Duodenal mucosa (tissue), 2 donors: ENCODE results near the gene NDUFV1.
"Not testable (repeated sequence)": the region's sequence is repeated elsewhere in the genome, so short reads cannot be mapped to it uniquely, and the experiment has no call there.

ENCODE experiments used
- H3K27ac ChIP-seq: one replicate; pipeline ENCODE4 v1.7.0; 2013; ENCODE audit warnings: low read depth, low read length
- H3K27me3 ChIP-seq, 2 donors: one replicate each; pipeline ENCODE4 v1.7.0; 2013; ENCODE audit warnings: low read length in 2 of 2, control low read depth in 1 of 2; ENCODE audit not compliant: insufficient read depth in 2 of 2, control insufficient read depth in 1 of 2
- H3K36me3 ChIP-seq, 2 donors: one replicate each; pipeline ENCODE4 v1.7.0; 2013; ENCODE audit warnings: low read length in 2 of 2, control low read depth in 1 of 2; ENCODE audit not compliant: insufficient read depth in 2 of 2, control insufficient read depth in 1 of 2
- H3K4me1 ChIP-seq, 2 donors: one replicate each; pipeline ENCODE4 v1.7.0; 2013; ENCODE audit warnings: low read length in 2 of 2, control low read depth in 1 of 2; ENCODE audit not compliant: insufficient read depth in 2 of 2, control insufficient read depth in 1 of 2
- H3K4me3 ChIP-seq, 2 donors: one replicate each; pipeline ENCODE4 v1.7.0; 2013; ENCODE audit warnings: low read length in 2 of 2, low read depth in 1 of 2
- H3K9ac ChIP-seq, 2 donors: one replicate each; pipeline ENCODE4 v1.7.0; 2013; ENCODE audit warnings: low read length in 2 of 2, low read depth in 1 of 2
- H3K9me3 ChIP-seq, 2 donors: one replicate each; pipeline ENCODE4 v1.7.0; 2013; ENCODE audit warnings: low read length in 2 of 2, control low read depth in 1 of 2; ENCODE audit not compliant: control insufficient read depth in 1 of 2

The NDUFV1 gene

GRCh38 chr11:67617243-67617953 lies 10.7 kb downstream of the NDUFV1 start:
- peaks cover 24% of the 10 kb centered on the region in 2 donors for H3K4me1 ChIP-seq
- H3K27me3 ChIP-seq = peaks cover 0 to 8% of the 10 kb centered on the region in 2 donors
- H3K36me3 ChIP-seq = peaks cover 0 to 7% of the 10 kb centered on the region in 2 donors
- no peak overlapping the region for H3K4me3 ChIP-seq
- no peak overlapping the region for H3K9ac ChIP-seq
- H3K27ac ChIP-seq = no peak overlapping the region
- no peaks in the 10 kb centered on the region for H3K9me3 ChIP-seq

- H3K9ac ChIP-seq, H3K4me3 ChIP-seq, H3K27me3 ChIP-seq: not testable (repeated sequence)
These were observed 12.3 kb downstream of the NDUFV1 start for GRCh38 chr11:67618901-67619659.

GRCh38 chr11:67619683-67620618 lies 13.2 kb downstream of the NDUFV1 start:
- peaks cover 8 to 12% of the 10 kb centered on the region in 2 donors for H3K4me1 ChIP-seq
- not testable (repeated sequence) for H3K9me3 ChIP-seq

More at GRCh38 chr11:67618901-67619659, 12.3 kb downstream of the NDUFV1 start:
- H3K36me3 ChIP-seq, H3K27ac ChIP-seq, H3K9me3 ChIP-seq: not testable (repeated sequence)
- peaks cover 15 to 17% of the 10 kb centered on the region in 2 donors for H3K4me1 ChIP-seq

GRCh38 chr11:67620621-67621020 lies 13.9 kb downstream of the NDUFV1 start:
- not testable (repeated sequence) for H3K4me3 ChIP-seq, H3K9ac ChIP-seq, H3K9me3 ChIP-seq, H3K27ac ChIP-seq, H3K36me3 ChIP-seq, H3K27me3 ChIP-seq
- H3K4me1 ChIP-seq = peaks cover 3 to 11% of the 10 kb centered on the region in 2 donors

More at GRCh38 chr11:67619683-67620618, 13.2 kb downstream of the NDUFV1 start:
- H3K27ac ChIP-seq, H3K36me3 ChIP-seq, H3K27me3 ChIP-seq, H3K9ac ChIP-seq, H3K4me3 ChIP-seq: not testable (repeated sequence)

GRCh38 chr11:67621928-67622327 lies 15.2 kb downstream of the NDUFV1 start:
- not testable (repeated sequence) for H3K27me3 ChIP-seq, H3K36me3 ChIP-seq, H3K4me3 ChIP-seq, H3K27ac ChIP-seq, H3K4me1 ChIP-seq, H3K9me3 ChIP-seq, H3K9ac ChIP-seq

GRCh38 chr11:67622905-67623304 lies 16.2 kb downstream of the NDUFV1 start:
- H3K27me3 ChIP-seq, H3K9ac ChIP-seq, H3K9me3 ChIP-seq, H3K27ac ChIP-seq, H3K4me1 ChIP-seq, H3K36me3 ChIP-seq, H3K4me3 ChIP-seq: not testable (repeated sequence)

GRCh38 chr11:67623795-67624194 lies 17.1 kb downstream of the NDUFV1 start:
- not testable (repeated sequence) for H3K4me3 ChIP-seq, H3K9me3 ChIP-seq, H3K4me1 ChIP-seq, H3K27ac ChIP-seq, H3K36me3 ChIP-seq, H3K9ac ChIP-seq, H3K27me3 ChIP-seq

- not testable (repeated sequence) for H3K27me3 ChIP-seq, H3K4me3 ChIP-seq, H3K9me3 ChIP-seq, H3K27ac ChIP-seq, H3K36me3 ChIP-seq, H3K9ac ChIP-seq
- peaks cover 12 to 18% of the 10 kb centered on the region in 2 donors for H3K4me1 ChIP-seq
These were observed 19.5 kb downstream of the NDUFV1 start for GRCh38 chr11:67626131-67626833.

- H3K4me1 ChIP-seq = peaks cover 19 to 25% of the 10 kb centered on the region in 2 donors
- peaks cover 0 to 5% of the 10 kb centered on the region in 2 donors for H3K36me3 ChIP-seq
- H3K27me3 ChIP-seq = no peaks in the 10 kb centered on the region
- H3K4me3 ChIP-seq = no peak overlapping the region
- H3K9ac ChIP-seq = no peak overlapping the region
- H3K27ac ChIP-seq = no peak overlapping the region
- H3K9me3 ChIP-seq = no peaks in the 10 kb centered on the region
These were observed 20.2 kb downstream of the NDUFV1 start for GRCh38 chr11:67626970-67627369.
